Peyer's patch (tissue), 4 donors: ENCODE results near the gene STK32C. TPM values are rescaled to one million over a fixed set of nuclear protein-coding genes. Genes with fewer than 3 reads are reported as not detected.
"Not testable (repeated sequence)": the region's sequence is repeated elsewhere in the genome, so short reads cannot be mapped to it uniquely, and the experiment has no call there.

Source experiments
- DNase-seq, 3 donors: peaks; one replicate each; pipeline ENCODE4 v3.0.0-alpha.2; 2017 to 2019
- H3K27ac ChIP-seq, 4 donors: fragments of 200-600 bp; sonication (generic); one replicate each; pipeline ENCODE4 v1.5.1; 2016 to 2019
- H3K27me3 ChIP-seq, 2 donors: fragments of 200-600 bp; sonication (generic); one replicate each; pipeline ENCODE4 v1.5.1; 2019
- H3K36me3 ChIP-seq, 3 donors: fragments of 200-600 bp; sonication (generic); one replicate each; pipeline ENCODE4 v1.5.1; 2016 to 2019
- H3K4me1 ChIP-seq, 4 donors: fragments of 200-600 bp; sonication (generic); one replicate each; pipeline ENCODE4 v1.5.1; 2016 to 2019
- H3K4me3 ChIP-seq, 4 donors: fragments of 200-600 bp; sonication (generic); 1 replicate in 3 of 4; 2 replicates in 1 of 4; pipeline ENCODE4 v1.5.1; 2016 to 2019; ENCODE audit warnings: mild to moderate bottlenecking in 1 of 4
- H3K9me3 ChIP-seq, 4 donors: fragments of 200-600 bp; sonication (generic); one replicate each; pipeline ENCODE4 v1.5.1; 2016 to 2019; ENCODE audit warnings: mild to moderate bottlenecking in 1 of 4
- POLR2A ChIP-seq, 2 donors: fragments of 450-650 bp; IDR thresholded peaks; one replicate each; pipeline ENCODE4 v1.5.1; 2017; ENCODE audit warnings: antibody characterized with exemption in 2 of 2, mild to moderate bottlenecking in 2 of 2, moderate library complexity in 2 of 2
- total RNA-seq, 4 donors: library from RNA; depleted of rRNA; stranded (reverse); fragments of >200 nt; gene quantifications; one replicate each; pipeline ENCODE4 v1.1.0, GENCODE V29; 2016
- TF ChIP-seq, protein P1 (sequence below), 6 experiments: fragments of 450-650 bp in 4 of 6; fragments of 200-600 bp in 2 of 6; sonication (generic) in 1 of 6; IDR thresholded peaks; one replicate each; pipeline ENCODE4 v1.5.1; 2017 to 2019; ENCODE audit warnings: antibody characterized with exemption in 6 of 6, mild to moderate bottlenecking in 3 of 6, moderate library complexity in 1 of 6

STK32C gene
- total RNA-seq, 4 donors from 2014 or later: 0.35 to 23.9 (median 4.4) TPM

DNA sequence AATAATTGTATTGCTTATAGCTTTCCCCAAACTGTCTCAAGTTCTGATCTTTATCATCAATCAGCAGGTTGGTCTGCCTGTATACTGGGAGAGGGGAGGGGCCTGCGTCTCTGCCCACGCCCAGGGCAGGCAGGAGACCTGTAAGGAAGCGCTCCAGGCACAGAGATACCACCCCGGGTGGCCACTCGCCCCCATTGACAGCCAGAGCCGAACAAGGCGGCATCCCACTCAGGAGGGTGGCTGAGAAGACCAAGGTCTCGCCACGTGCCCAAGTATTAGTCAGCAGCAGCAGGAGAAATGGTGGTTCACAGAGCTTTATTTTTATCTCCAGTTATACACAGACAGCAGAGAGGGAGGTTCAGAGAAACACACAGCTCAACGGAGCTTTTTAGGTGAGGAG lies 7.2 kb downstream of the STK32C start:
- H3K4me1 ChIP-seq: no peaks in the 10 kb centered on the region
- peak in 1 of 3 donors; percentile 21 for DNase-seq
- no peak overlapping the region for H3K27ac ChIP-seq
- H3K27me3 ChIP-seq: no peaks in the 10 kb centered on the region
- TF ChIP-seq POLR2A (IDR thresholded peaks at IDR 0.05): no peak
- TF ChIP-seq, protein P1, sequence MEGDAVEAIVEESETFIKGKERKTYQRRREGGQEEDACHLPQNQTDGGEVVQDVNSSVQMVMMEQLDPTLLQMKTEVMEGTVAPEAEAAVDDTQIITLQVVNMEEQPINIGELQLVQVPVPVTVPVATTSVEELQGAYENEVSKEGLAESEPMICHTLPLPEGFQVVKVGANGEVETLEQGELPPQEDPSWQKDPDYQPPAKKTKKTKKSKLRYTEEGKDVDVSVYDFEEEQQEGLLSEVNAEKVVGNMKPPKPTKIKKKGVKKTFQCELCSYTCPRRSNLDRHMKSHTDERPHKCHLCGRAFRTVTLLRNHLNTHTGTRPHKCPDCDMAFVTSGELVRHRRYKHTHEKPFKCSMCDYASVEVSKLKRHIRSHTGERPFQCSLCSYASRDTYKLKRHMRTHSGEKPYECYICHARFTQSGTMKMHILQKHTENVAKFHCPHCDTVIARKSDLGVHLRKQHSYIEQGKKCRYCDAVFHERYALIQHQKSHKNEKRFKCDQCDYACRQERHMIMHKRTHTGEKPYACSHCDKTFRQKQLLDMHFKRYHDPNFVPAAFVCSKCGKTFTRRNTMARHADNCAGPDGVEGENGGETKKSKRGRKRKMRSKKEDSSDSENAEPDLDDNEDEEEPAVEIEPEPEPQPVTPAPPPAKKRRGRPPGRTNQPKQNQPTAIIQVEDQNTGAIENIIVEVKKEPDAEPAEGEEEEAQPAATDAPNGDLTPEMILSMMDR (IDR thresholded peaks at IDR 0.05): no peak
- H3K9me3 ChIP-seq: no peaks in the 10 kb centered on the region
- no peak overlapping the region for H3K4me3 ChIP-seq
- no peaks in the 10 kb centered on the region for H3K36me3 ChIP-seq

DNA sequence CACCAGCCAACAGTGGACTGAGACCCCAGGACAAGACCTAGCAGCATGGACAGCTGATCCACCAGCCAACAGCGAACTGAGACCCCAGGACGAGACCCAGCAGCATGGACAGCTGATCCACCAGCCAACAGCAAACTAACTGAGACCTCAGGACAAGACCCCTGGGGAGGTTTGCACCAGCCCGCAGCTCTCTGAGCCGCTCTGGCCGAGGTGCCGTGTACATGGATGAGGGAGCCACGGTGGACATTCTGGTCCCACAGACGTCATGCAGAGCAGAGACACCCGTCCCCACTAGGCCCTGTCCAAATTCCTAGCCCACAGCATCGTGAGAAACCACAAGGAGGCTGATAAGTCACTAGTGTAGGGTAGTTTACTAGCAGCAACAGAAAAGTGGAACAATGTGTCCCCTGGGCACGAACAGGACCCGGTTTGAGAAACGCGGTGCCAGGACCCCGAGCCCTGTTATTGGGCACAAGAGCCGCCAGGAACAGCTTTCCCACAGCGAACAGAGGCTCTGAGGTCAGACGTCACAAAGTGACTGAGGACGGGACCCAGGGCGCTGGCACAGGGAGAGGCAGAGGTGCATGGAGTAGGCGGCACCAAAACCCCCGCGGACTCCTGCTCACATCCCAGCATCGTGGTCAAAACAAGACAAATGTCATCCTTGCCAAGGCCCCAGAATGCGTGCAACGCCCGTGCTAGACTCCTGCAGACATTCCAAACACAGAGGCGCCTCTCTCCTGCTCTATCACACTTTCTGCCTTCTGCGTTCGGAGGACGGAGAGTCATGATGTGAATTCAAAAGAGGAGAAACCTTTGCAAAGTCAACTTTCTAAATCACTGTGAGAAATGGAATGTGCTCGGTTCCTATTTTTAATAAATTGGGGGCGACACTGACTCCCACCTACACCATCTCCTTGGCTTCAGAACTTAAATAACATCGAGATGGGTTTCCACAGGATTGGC lies 8.1 kb downstream of the STK32C start:
- Histone ChIP-seq H3K27me3 (no peaks in the 10 kb centered on the region), H3K4me1 (no peaks in the 10 kb centered on the region), H3K4me3 (no peak overlapping the region), H3K36me3 (no peaks in the 10 kb centered on the region), H3K27ac (no peak overlapping the region), H3K9me3 (no peaks in the 10 kb centered on the region)
- peak in 2 of 3 donors; percentile 31 to 39 for DNase-seq
- no peak for TF ChIP-seq POLR2A (IDR thresholded peaks at IDR 0.05)
- TF ChIP-seq, protein P1 (IDR thresholded peaks at IDR 0.05): no peak

DNA sequence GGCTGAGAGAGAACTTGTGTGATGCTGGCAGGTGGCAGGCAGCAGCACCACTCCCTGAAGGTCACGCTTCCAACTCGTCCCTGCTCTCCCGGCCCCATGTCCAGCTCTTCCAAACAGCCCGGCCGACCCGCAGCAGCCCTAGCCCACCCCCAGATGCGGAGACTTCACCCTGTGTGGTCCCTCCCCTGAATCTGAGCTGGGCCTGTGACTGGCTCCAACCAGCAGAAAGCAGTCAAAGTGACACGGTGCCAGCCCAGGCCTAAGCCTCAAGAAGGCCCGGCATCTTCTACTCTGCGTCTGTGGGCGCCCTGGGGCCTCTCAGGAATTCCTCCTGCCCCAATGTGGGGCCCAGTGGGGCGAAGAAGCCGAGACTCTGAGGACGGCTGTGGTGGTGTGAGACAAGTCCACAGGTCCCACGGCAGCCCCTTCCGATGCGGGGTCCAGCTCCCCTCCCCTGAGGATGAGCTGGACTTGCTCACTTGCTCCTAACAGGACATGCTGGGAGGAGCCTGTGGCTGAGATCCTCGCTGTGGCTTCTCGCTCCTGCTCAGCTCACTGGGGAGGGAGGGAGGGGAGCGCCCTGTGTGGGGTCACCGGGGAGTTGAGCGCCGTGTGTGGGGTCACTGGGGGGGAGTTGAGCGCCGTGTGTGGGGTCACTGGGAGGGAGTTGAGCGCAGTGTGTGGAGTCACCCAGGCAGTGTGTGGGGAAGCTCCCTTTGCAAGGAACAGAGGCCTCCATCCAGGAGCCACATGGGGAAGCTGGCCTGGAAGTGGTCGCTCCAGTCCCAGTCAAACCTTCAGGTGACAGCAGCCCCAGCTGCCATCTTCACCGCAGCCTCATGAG lies 9.5 kb downstream of the STK32C start:
- TF ChIP-seq, protein P1 (IDR thresholded peaks at IDR 0.05): no peak
- TF ChIP-seq POLR2A (IDR thresholded peaks at IDR 0.05): no peak
- DNase-seq: peak in 2 of 3 donors; percentile 34 to 43
- H3K27ac ChIP-seq: no peak overlapping the region

DNA sequence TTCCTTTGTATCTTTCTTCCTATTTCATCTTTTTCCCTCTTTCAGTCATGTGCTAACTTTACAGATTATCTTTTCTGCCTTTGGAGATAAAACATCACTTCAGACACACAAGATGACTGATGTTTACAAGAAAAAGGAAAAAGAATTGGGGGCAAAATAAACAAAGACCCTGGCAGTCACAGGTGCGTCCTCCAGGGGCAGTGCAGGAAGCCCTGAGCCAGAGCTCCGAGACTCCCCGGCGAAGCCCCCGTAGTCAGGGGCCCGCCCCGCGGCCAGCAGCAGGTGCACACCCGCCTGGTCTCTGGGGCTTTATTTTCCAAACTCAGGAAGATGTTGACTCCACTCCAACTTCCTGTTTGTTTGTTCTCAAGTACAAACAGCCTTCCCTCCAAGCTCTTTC lies 10.2 kb downstream of the STK32C start:
- peak in 2 of 3 donors; percentile 23 to 24 for DNase-seq
- Histone ChIP-seq H3K27ac (no peak overlapping the region), H3K36me3 (no peaks in the 10 kb centered on the region), H3K4me3 (no peak overlapping the region), H3K9me3 (no peaks in the 10 kb centered on the region), H3K27me3 (no peaks in the 10 kb centered on the region), H3K4me1 (no peaks in the 10 kb centered on the region)
- TF ChIP-seq, protein P1 (IDR thresholded peaks at IDR 0.05): no peak
- no peak for TF ChIP-seq POLR2A (IDR thresholded peaks at IDR 0.05)

More for the DNA sequence above, 9.5 kb downstream of the STK32C start:
- no peak overlapping the region for H3K4me3 ChIP-seq
- no peaks in the 10 kb centered on the region for H3K36me3 ChIP-seq
- no peaks in the 10 kb centered on the region for H3K27me3 ChIP-seq
- H3K4me1 ChIP-seq: no peaks in the 10 kb centered on the region
- H3K9me3 ChIP-seq: no peaks in the 10 kb centered on the region

DNA sequence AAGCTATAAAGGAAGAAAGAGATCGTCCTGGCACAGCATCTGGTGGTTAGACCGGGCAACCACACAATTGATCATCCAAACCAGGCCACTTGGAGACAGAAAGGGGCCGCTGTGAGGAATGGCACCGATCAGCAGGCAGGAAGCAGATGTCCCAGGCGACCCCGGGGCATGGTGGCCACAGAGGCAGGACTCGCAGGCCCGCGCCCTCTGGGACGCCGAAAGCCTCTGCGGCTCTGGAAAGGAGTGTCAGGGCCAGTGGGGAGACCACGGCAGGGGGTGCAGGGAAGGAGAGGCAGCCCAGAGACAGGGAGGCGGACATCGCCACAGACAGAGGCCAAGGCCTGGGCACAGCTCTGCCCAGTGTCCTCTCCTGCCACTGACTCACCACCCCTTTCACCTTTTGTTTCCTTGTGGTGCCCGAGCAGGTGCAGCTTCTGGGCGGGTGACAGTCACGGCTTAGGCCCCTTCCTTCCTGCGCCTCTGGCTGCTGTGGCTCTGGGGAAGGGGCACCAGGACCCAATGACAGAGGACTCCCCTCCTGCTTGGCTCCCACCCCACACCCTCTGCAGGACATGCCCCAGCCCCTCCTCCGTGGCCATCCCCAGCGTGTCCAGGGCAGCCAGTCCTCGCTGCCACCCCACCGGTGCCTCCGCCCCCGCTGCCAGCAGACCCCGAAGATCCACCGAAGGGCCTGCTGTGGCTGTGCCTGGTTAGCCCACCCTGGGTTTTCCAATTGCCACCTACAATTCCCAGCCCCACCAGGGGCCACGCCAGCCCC lies 10.9 kb downstream of the STK32C start:
- TF ChIP-seq POLR2A (IDR thresholded peaks at IDR 0.05): no peak
- TF ChIP-seq, protein P1 (IDR thresholded peaks at IDR 0.05): no peak
- Histone ChIP-seq H3K9me3 (no peaks in the 10 kb centered on the region), H3K4me3 (no peak overlapping the region), H3K27me3 (no peaks in the 10 kb centered on the region), H3K36me3 (no peaks in the 10 kb centered on the region), H3K27ac (no peak overlapping the region), H3K4me1 (no peaks in the 10 kb centered on the region)
- DNase-seq: peak in 2 of 3 donors; percentile 42 to 44

DNA sequence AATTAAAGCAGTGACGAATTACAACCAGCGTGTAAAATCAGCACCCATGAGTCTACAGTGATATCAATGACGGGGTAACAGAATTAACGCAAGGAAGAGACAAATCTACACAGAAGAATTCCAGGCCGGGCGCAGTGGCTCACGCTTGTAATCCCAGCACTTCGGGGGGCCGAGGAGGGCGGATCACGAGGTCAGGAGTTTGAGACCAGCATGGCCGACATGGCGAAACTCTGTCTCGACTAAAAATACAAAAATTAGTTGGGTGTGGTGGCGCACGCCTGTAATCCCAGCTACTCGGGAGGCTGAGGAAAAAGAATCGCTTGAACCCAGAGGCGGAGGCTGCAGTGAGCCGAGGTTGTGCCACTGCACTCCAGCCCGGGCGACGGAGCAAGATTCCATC lies 12.3 kb downstream of the STK32C start:
- not testable (repeated sequence) for H3K27me3 ChIP-seq, H3K36me3 ChIP-seq, H3K4me3 ChIP-seq, H3K27ac ChIP-seq, H3K9me3 ChIP-seq, H3K4me1 ChIP-seq
- peak in 1 of 3 donors; percentile 13 for DNase-seq
